Caco-2 (cell line): ENCODE data around the gene POLR1H. TPM values are rescaled to one million over a fixed set of nuclear protein-coding genes. Genes with fewer than 3 reads are reported as not detected.
"Not testable (repeated sequence)": the region's sequence is repeated elsewhere in the genome, so short reads cannot be mapped to it uniquely, and the experiment has no call there.

Experiments
- BruUV-seq: library from RNA; stranded (reverse); fragments of 400-500 nt; replicated peaks from 2 replicates; lab custom pipeline; 2021; lab: Mats Ljungman, UMichigan
- CTCF ChIA-PET: fragments of 300-600 bp; sonication (Branson Sonifier 250); formaldehyde crosslinking; loops from one replicate; lab custom pipeline; 2022; ENCODE audit warnings: antibody characterized with exemption; lab: Charles Lee
- POLR2A ChIA-PET: fragments of 300-600 bp; sonication (Branson Sonifier 250); formaldehyde crosslinking; loops from one replicate; lab custom pipeline; 2022; ENCODE audit warnings: antibody characterized with exemption; lab: Charles Lee
- DNase-seq, 2 experiments: peaks; one replicate each; pipeline versions ENCODE4 v3.0.0 to v3.0.0-alpha.2; 2020 to 2022
- H3K27me3 ChIP-seq: replicated peaks from 2 replicates; pipeline ENCODE4 v1.6.0; 2011; ENCODE audit warnings: low read length; ENCODE audit not compliant: control insufficient read depth, insufficient read depth
- H3K36me3 ChIP-seq: 2 replicates; pipeline ENCODE4 v1.5.1; 2011; ENCODE audit warnings: low read length; ENCODE audit not compliant: control insufficient read depth, insufficient read depth
- H3K4me1 ChIP-seq: fragments of 250-450 bp; sonication (Bioruptor Pico); 2 replicates; pipeline ENCODE4 v1.5.1; 2020; ENCODE audit warnings: mild to moderate bottlenecking
- H3K4me3 ChIP-seq: 2 replicates; pipeline ENCODE4 v1.5.1; 2011; ENCODE audit warnings: low read depth, mild to moderate bottlenecking, control low read depth, low read length
- H3K9me3 ChIP-seq: fragments of 250-450 bp; sonication (Bioruptor Pico); 2 replicates; pipeline ENCODE4 v1.5.1; 2020; ENCODE audit warnings: mild to moderate bottlenecking, moderate library complexity
- H3K27ac Mint-ChIP-seq: one replicate; pipeline ENCODE4 v1.8.0; 2022; ENCODE audit warnings: mixed read lengths; ENCODE audit not compliant: unreplicated experiment
- H3K27me3 Mint-ChIP-seq: one replicate; pipeline ENCODE4 v1.8.0; 2022; ENCODE audit warnings: mixed read lengths; ENCODE audit not compliant: insufficient read depth, unreplicated experiment
- H3K36me3 Mint-ChIP-seq: one replicate; pipeline ENCODE4 v1.8.0; 2022; ENCODE audit warnings: mild to moderate bottlenecking, mixed read lengths; ENCODE audit not compliant: insufficient read depth, unreplicated experiment
- H3K4me1 Mint-ChIP-seq: one replicate; pipeline ENCODE4 v1.8.0; 2022; ENCODE audit warnings: low read depth, mixed read lengths; ENCODE audit not compliant: unreplicated experiment
- H3K4me3 Mint-ChIP-seq: one replicate; pipeline ENCODE4 v1.8.0; 2022; ENCODE audit warnings: mild to moderate bottlenecking, moderate library complexity, mixed read lengths; ENCODE audit not compliant: unreplicated experiment
- H3K9me3 Mint-ChIP-seq: one replicate; pipeline ENCODE4 v1.8.0; 2022; ENCODE audit warnings: mixed read lengths; ENCODE audit not compliant: unreplicated experiment
- intact Hi-C: fragments of 100-400 bp; cut with micrococcal nuclease; formaldehyde crosslinking; loops from one replicate; pipeline ENCODE4 v1.10.0; 2022; ENCODE audit not compliant: unreplicated experiment
- total RNA-seq: library from RNA; stranded (reverse); gene quantifications from 2 replicates; pipeline ENCODE4 v1.2.3, GENCODE V29; 2022
- TF ChIP-seq, protein P1 (sequence below), 2 experiments: fragments of 200-600 bp in 1 of 2; IDR thresholded peaks; 1 replicate in 1 of 2; 2 replicates in 1 of 2; pipeline versions ENCODE4 v1.5.1 to v1.8.0; 2011 to 2022; ENCODE audit warnings: antibody characterized with exemption in 1 of 2, control low read depth in 1 of 2, inconsistent platforms in 1 of 2, low read depth in 1 of 2, low read length in 1 of 2, mild to moderate bottlenecking in 1 of 2, moderate library complexity in 1 of 2; ENCODE audit not compliant: insufficient read depth in 1 of 2, severe bottlenecking in 1 of 2, unreplicated experiment in 1 of 2

Gene POLR1H
- total RNA-seq, 1 experiment from 2014 or later: 27.6 TPM

DNA sequence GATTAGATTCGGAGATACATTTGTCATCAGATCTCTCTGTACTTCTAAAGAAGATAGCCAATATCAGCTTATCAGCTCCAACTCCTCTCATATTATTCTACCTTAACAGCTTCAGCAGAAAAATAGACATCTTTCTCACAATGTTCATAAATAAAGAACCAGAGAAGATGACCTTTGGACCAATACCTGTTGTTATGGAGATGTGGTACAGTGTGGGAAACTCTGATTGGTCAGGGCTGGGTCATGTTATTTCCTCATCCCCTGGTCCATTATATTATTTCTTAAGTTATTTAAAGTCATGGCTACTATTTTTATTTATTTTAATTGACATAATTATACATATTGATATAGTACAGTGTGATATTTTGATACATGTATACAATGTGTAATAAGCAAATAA lies 35.9 kb upstream of the POLR1H start:
- no peaks in the 10 kb centered on the region for H3K27me3 Mint-ChIP-seq
- TF ChIP-seq, protein P1, sequence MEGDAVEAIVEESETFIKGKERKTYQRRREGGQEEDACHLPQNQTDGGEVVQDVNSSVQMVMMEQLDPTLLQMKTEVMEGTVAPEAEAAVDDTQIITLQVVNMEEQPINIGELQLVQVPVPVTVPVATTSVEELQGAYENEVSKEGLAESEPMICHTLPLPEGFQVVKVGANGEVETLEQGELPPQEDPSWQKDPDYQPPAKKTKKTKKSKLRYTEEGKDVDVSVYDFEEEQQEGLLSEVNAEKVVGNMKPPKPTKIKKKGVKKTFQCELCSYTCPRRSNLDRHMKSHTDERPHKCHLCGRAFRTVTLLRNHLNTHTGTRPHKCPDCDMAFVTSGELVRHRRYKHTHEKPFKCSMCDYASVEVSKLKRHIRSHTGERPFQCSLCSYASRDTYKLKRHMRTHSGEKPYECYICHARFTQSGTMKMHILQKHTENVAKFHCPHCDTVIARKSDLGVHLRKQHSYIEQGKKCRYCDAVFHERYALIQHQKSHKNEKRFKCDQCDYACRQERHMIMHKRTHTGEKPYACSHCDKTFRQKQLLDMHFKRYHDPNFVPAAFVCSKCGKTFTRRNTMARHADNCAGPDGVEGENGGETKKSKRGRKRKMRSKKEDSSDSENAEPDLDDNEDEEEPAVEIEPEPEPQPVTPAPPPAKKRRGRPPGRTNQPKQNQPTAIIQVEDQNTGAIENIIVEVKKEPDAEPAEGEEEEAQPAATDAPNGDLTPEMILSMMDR (IDR thresholded peaks at IDR 0.05; ENCODE audit: insufficient read depth in 1 of 2, low read depth in 1 of 2, low read length in 1 of 2, severe bottlenecking in 1 of 2, unreplicated experiment in 1 of 2): no peak
- H3K4me3 Mint-ChIP-seq: no peak overlapping the region
- H3K4me3 ChIP-seq: no peak overlapping the region
- 0 out of 2 replicates have a peak, but pooled peaks cover 4% of the 10 kb centered on the region for H3K4me1 ChIP-seq
- no peaks in the 10 kb centered on the region for H3K36me3 Mint-ChIP-seq
- ChIA-PET CTCF (no interaction called here), POLR2A (no interaction called here)
- BruUV-seq: no TSS peak
- H3K4me1 Mint-ChIP-seq: no peaks in the 10 kb centered on the region
- H3K9me3 ChIP-seq: no peaks in the 10 kb centered on the region
- H3K27me3 ChIP-seq: no peaks in the 10 kb centered on the region
- H3K27ac Mint-ChIP-seq: no peak overlapping the region
- H3K9me3 Mint-ChIP-seq: no peaks in the 10 kb centered on the region
- DNase-seq: no peak
- intact Hi-C loops: no loop called here
- H3K36me3 ChIP-seq: no peaks in the 10 kb centered on the region

DNA sequence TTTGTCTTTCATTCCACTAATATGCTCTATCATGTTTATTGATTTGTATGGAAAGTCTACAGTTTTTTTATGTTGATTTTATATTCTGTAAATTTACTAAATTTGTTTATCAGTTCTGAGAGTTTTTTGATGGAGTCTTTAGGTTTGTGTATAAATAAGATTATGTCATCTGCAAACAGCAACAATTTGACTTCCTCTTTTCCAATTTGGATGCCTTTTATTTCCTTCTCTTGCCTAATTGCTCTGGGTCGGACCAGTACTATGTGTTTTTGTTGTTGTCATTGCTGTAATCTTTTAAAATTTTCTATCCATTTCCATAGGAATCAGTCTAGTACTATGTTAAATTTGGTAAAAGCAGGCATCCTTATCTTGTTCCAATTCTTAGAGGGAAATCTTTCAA lies 31.5 kb upstream of the POLR1H start:
- H3K9me3 Mint-ChIP-seq: no peaks in the 10 kb centered on the region
- intact Hi-C loops: no loop called here
- Histone ChIP-seq H3K4me1 (0 out of 2 replicates have a peak, but pooled peaks cover 4% of the 10 kb centered on the region), H3K36me3 (no peaks in the 10 kb centered on the region), H3K4me3 (no peak overlapping the region), H3K27me3 (no peaks in the 10 kb centered on the region), H3K9me3 (no peaks in the 10 kb centered on the region)
- no peak overlapping the region for H3K27ac Mint-ChIP-seq
- H3K36me3 Mint-ChIP-seq: no peaks in the 10 kb centered on the region
- TF ChIP-seq, protein P1 (IDR thresholded peaks at IDR 0.05; ENCODE audit: insufficient read depth in 1 of 2, low read depth in 1 of 2, low read length in 1 of 2, severe bottlenecking in 1 of 2, unreplicated experiment in 1 of 2): no peak
- no TSS peak for BruUV-seq
- CTCF ChIA-PET: no interaction called here
- POLR2A ChIA-PET: no interaction called here
- no peaks in the 10 kb centered on the region for H3K4me1 Mint-ChIP-seq
- H3K27me3 Mint-ChIP-seq: no peaks in the 10 kb centered on the region
- DNase-seq: no peak
- no peak overlapping the region for H3K4me3 Mint-ChIP-seq

DNA sequence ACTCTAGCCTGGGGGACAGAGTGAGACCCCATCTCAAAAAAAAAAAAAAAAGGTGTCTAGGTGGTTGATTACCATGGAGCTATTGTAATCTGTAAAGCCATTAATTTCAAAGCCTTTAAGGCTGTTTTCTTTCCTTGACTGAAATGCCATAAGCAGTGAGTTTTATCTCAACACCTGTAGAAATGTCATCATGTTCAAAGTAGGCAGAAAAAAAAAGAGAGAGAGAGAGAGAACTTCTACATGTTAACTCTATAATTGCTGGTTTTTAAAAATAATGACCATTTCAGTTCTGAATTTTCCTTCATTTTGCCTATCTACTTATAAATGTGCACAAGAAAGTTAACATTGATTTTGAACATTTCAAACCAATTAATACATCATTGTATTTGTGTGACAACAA lies 29.7 kb upstream of the POLR1H start:
- TF ChIP-seq, protein P1 (IDR thresholded peaks at IDR 0.05; ENCODE audit: insufficient read depth in 1 of 2, low read depth in 1 of 2, low read length in 1 of 2, severe bottlenecking in 1 of 2, unreplicated experiment in 1 of 2): no peak
- ChIA-PET CTCF (interaction anchor here (0.7 kb wide), 1 partner anchor 283 kb away, joined by 3 read pairs; no protein-coding TSS in a partner anchor), POLR2A (no interaction called here)
- Histone ChIP-seq H3K4me1 (no peaks in the 10 kb centered on the region), H3K27me3 (no peaks in the 10 kb centered on the region), H3K36me3 (no peaks in the 10 kb centered on the region), H3K9me3 (no peaks in the 10 kb centered on the region), H3K4me3 (no peak overlapping the region)
- no peak overlapping the region for H3K27ac Mint-ChIP-seq
- intact Hi-C loops: no loop called here
- H3K36me3 Mint-ChIP-seq: no peaks in the 10 kb centered on the region
- no peaks in the 10 kb centered on the region for H3K4me1 Mint-ChIP-seq
- no peaks in the 10 kb centered on the region for H3K9me3 Mint-ChIP-seq
- no peaks in the 10 kb centered on the region for H3K27me3 Mint-ChIP-seq
- BruUV-seq: no TSS peak
- no peak for DNase-seq
- H3K4me3 Mint-ChIP-seq: no peak overlapping the region

DNA sequence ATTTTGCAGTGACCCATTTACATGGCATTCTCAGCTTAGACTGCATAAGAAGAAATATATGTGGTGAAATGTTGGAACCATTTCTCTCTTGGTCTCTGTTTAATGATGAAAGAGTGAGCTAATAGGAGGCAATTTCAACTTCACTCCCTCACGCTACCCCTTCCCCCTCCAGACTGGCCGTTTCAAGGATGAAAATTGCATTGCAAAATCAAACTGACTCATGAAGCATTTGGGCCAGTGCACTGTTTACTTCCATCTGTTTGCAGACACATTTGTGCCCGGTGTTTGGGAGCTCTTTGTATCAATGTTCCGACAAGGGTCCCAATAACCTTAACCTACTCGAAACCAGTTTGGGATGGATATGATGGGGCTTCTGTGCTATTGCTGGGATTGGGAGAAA lies 27.6 kb upstream of the POLR1H start:
- H3K9me3 ChIP-seq, DNase-seq, H3K4me3 ChIP-seq, H3K9me3 Mint-ChIP-seq, H3K4me3 Mint-ChIP-seq, H3K4me1 ChIP-seq, POLR2A ChIA-PET, H3K36me3 ChIP-seq, H3K27ac Mint-ChIP-seq, intact Hi-C loops, H3K27me3 Mint-ChIP-seq, H3K36me3 Mint-ChIP-seq, H3K27me3 ChIP-seq, CTCF ChIA-PET, BruUV-seq, H3K4me1 Mint-ChIP-seq: not testable (repeated sequence)
